K562 treated with DMSO at 1 percent for 48 hours (cell line): ENCODE results near the gene MAPK1IP1L. TPM values are rescaled to one million over a fixed set of nuclear protein-coding genes. Genes with fewer than 3 reads are reported as not detected.

Source experiments
- total RNA-seq: library from RNA; unstranded; fragments of 300-600 nt; gene quantifications from 2 replicates; pipeline ENCODE4 v1.2.3, GENCODE V29; 2022; ENCODE audit warnings: low replicate concordance; ENCODE audit errors: extremely low read depth

The MAPK1IP1L gene
- not detected in 2 replicates for total RNA-seq

GRCh38 chr14:55051423-55052268 is at the start of gene MAPK1IP1L:
Gene MAPK1IP1L, plus strand, starts transcription at chr14:55051647. Its CDS starts 10,037 bp downstream, at chr14:55061684.

GRCh38 chr14:55026793-55027561 is 24.5 kb upstream of the MAPK1IP1L start, which contains the start of the genes SOCS4 and WDHD1:
Gene SOCS4, plus strand, starts transcription at chr14:55027236. Its CDS starts 15,806 bp downstream, at chr14:55043042.
Gene WDHD1, minus strand, starts transcription at chr14:55027099. Its CDS starts 312 bp downstream, at chr14:55026787.

Other genes starting within 250 kb of the MAPK1IP1L start
- not detected in 2 replicates for gene GCH1, start 148.8 kb upstream of the MAPK1IP1L start, total RNA-seq
- not detected in 2 replicates for gene WDHD1, start 24.5 kb upstream of the MAPK1IP1L start, total RNA-seq
- not detected in 2 replicates for gene SOCS4, start 24.4 kb upstream of the MAPK1IP1L start, total RNA-seq
- gene LGALS3, start 77.6 kb downstream of the MAPK1IP1L start, total RNA-seq = not detected in 2 replicates
- gene DLGAP5, start 139.9 kb downstream of the MAPK1IP1L start, total RNA-seq = not detected in 2 replicates
- gene FBXO34, start 219.8 kb downstream of the MAPK1IP1L start, total RNA-seq = not detected in 2 replicates